ENCODE results near the gene PDZD2. TPM values are rescaled to one million over a fixed set of nuclear protein-coding genes. Genes with fewer than 3 reads are reported as not detected.

PDZD2 gene
- total RNA-seq, 1 experiment from 2014 or later: not detected

DNA sequence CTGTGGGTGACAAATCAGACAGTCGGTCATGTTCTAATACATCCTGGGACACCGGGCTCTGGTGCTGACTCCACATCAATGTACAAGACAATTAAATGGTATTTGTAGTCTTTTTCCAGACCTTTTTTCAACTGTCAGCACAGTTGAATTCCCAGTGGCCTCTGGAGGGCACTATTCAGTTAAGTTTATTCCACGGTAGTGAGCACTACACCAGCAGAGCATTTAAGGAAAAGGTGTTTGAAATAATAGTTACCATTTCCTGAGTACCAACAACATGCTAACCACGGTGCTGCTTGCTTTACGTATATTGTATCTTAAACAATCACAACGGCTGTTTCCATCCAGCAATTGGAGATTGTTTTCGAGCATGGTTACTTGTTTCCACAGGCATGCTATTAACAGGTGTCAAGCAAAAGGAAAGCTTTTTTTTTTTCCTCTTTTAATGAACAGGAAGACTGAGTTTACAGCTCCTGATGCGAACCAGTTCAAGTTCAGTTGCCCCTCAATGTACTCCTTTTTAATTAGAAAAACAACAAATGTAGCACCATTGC lies 186.7 kb downstream of the PDZD2 start:
- Histone ChIP-seq H3K4me1 (replicated peaks; ENCODE audit: insufficient read depth) (no peaks in the 10 kb centered on the region), H3K4me3 (no peak overlapping the region), H3K27me3 (ENCODE audit: insufficient read depth, low read depth) (peaks cover 57% of the 10 kb centered on the region), H3K4me2 (no peak overlapping the region), H2AFZ (no peak overlapping the region), H4K20me1 (ENCODE audit: insufficient read depth) (no peaks in the 10 kb centered on the region), H3K9me2 (ENCODE audit: insufficient read depth) (no peaks in the 10 kb centered on the region), H3K36me3 (ENCODE audit: low read depth) (no peaks in the 10 kb centered on the region), H3F3A (ENCODE audit: insufficient read depth, low read depth) (no peaks in the 10 kb centered on the region), H3K9me3 (ENCODE audit: insufficient read depth, low read depth) (peaks cover 3% of the 10 kb centered on the region), H3K79me2 (ENCODE audit: low read depth) (no peaks in the 10 kb centered on the region), H3K27ac (no peak overlapping the region)
- no peak for TF ChIP-seq EZH2 (IDR thresholded peaks at IDR 0.05; ENCODE audit: low read depth)
- peak; percentile 82 for TF ChIP-seq CTCF (conservative IDR thresholded peaks at IDR 0.05)
- ChIA-PET CTCF (interaction anchor here (0.6 to 2.2 kb wide), 2 partner anchors 268 to 502 kb away, joined by 5 to 7 read pairs; no protein-coding TSS in a partner anchor), POLR2A (ENCODE audit: unreplicated experiment) (interaction anchor here (0.7 kb wide), 1 partner anchor 391 kb away, joined by 6 read pairs; no protein-coding TSS in a partner anchor)
- intact Hi-C loops (cut with micrococcal nuclease; ENCODE audit: unreplicated experiment): loop anchor here (1.0 to 10.0 kb wide), 7 partner anchors 244 to 1597 kb away; no protein-coding TSS in a partner anchor
- BruUV-seq (replicated peaks): no TSS peak
- DNase-seq: peak in 1 of 2 experiments; percentile 53

- intact Hi-C loops (cut with micrococcal nuclease; ENCODE audit: unreplicated experiment): loop anchor here (10.0 kb wide), 1 partner anchor 657 kb away; no protein-coding TSS in a partner anchor
- H3K9me2 ChIP-seq (ENCODE audit: insufficient read depth): no peaks in the 10 kb centered on the region
- no peak overlapping the region for H2AFZ ChIP-seq
- CTCF ChIA-PET: no interaction called here
- no peaks in the 10 kb centered on the region for H3K4me1 ChIP-seq (replicated peaks; ENCODE audit: insufficient read depth)
- H3K27ac ChIP-seq: no peak overlapping the region
- no peaks in the 10 kb centered on the region for H4K20me1 ChIP-seq (ENCODE audit: insufficient read depth)
- BruUV-seq (replicated peaks): no TSS peak
- DNase-seq: no peak
- no peak for TF ChIP-seq EZH2 (IDR thresholded peaks at IDR 0.05; ENCODE audit: low read depth)
- no peak for TF ChIP-seq CTCF (conservative IDR thresholded peaks at IDR 0.05)
- no peak overlapping the region for H3K4me3 ChIP-seq
- H3K79me2 ChIP-seq (ENCODE audit: low read depth): no peaks in the 10 kb centered on the region
- H3F3A ChIP-seq (ENCODE audit: insufficient read depth, low read depth): no peaks in the 10 kb centered on the region
- POLR2A ChIA-PET (ENCODE audit: unreplicated experiment): no interaction called here
- H3K36me3 ChIP-seq (ENCODE audit: low read depth): no peaks in the 10 kb centered on the region
- peaks cover 3% of the 10 kb centered on the region for H3K9me3 ChIP-seq (ENCODE audit: insufficient read depth, low read depth)
- peaks cover 80% of the 10 kb centered on the region for H3K27me3 ChIP-seq (ENCODE audit: insufficient read depth, low read depth)
- H3K4me2 ChIP-seq: no peak overlapping the region
Measured at GRCh38 chr5:31827867-31828266, 188.9 kb downstream of the PDZD2 start.

GRCh38 chr5:31832966-31833365 lies 194.0 kb downstream of the PDZD2 start:
- Histone ChIP-seq H3K4me1 (replicated peaks; ENCODE audit: insufficient read depth) (no peaks in the 10 kb centered on the region), H3K27ac (no peak overlapping the region), H3K9me3 (ENCODE audit: insufficient read depth, low read depth) (peaks cover 3% of the 10 kb centered on the region; the same call in 1 of the 2 replicates), H2AFZ (no peak overlapping the region), H3K4me2 (no peak overlapping the region), H4K20me1 (ENCODE audit: insufficient read depth) (no peaks in the 10 kb centered on the region), H3K27me3 (ENCODE audit: insufficient read depth, low read depth) (peaks cover 62% of the 10 kb centered on the region), H3F3A (ENCODE audit: insufficient read depth, low read depth) (no peaks in the 10 kb centered on the region), H3K9me2 (ENCODE audit: insufficient read depth) (no peaks in the 10 kb centered on the region), H3K79me2 (ENCODE audit: low read depth) (no peaks in the 10 kb centered on the region), H3K36me3 (ENCODE audit: low read depth) (no peaks in the 10 kb centered on the region), H3K4me3 (no peak overlapping the region)
- ChIA-PET CTCF (no interaction called here), POLR2A (ENCODE audit: unreplicated experiment) (no interaction called here)
- BruUV-seq (replicated peaks): no TSS peak
- TF ChIP-seq CTCF (conservative IDR thresholded peaks at IDR 0.05) (no peak), EZH2 (IDR thresholded peaks at IDR 0.05; ENCODE audit: low read depth) (no peak)
- no peak for DNase-seq
- intact Hi-C loops (cut with micrococcal nuclease; ENCODE audit: unreplicated experiment): no loop called here

Measured in PC-9 (cell line).